Testis (tissue), 2 donors: Measurements from ENCODE around the gene DCAF10.

ENCODE experiments used
- CTCF ChIP-seq, 3 experiments: fragments of 450-650 bp in 2 of 3; fragments of 200-600 bp in 1 of 3; sonication (generic) in 1 of 3; IDR thresholded peaks; one replicate each; pipeline ENCODE4 v1.5.1; 2016 to 2019; ENCODE audit warnings: antibody characterized with exemption in 3 of 3, mild to moderate bottlenecking in 2 of 3, moderate library complexity in 1 of 3
- POLR2A ChIP-seq: fragments of 450-650 bp; IDR thresholded peaks from one replicate; pipeline ENCODE4 v1.6.1; 2017; ENCODE audit warnings: antibody characterized with exemption, mild to moderate bottlenecking, moderate library complexity

DNA sequence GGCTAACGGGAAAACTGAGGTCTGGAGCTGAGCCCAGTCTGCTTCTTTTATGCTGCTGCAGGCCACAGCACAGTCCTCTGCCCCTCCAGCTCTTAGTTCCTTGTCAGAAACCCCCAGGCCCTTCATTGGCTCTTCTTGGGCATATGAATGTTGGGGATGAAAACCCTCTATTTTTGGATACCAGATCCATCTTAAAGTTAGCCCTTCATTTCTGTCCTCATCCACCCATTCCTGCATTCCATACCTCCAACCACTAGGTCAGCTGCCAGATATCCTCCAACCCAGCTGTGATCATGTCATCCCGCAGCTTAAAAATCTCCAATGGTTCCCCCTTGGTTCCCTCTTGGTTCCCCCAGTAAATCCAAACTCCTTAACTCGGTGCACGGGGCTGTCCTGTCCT is 105.2 kb downstream of the DCAF10 start:
- TF ChIP-seq POLR2A: no peak
- TF ChIP-seq CTCF (IDR thresholded peaks at IDR 0.05): no peak
